Body of pancreas (tissue), 4 donors: Measurements from ENCODE around the gene COL6A1. TPM values are rescaled to one million over a fixed set of nuclear protein-coding genes. Genes with fewer than 3 reads are reported as not detected.
A peak's percentile ranks its signal among the peaks of the same experiment; 100 is the strongest.
"Not testable (repeated sequence)": the region's sequence is repeated elsewhere in the genome, so short reads cannot be mapped to it uniquely, and the experiment has no call there.

Experiments
- ATAC-seq: fragments of 150-250 bp; one replicate; pipeline ENCODE4 v1.9.1; 2016
- DNase-seq, 4 donors: peaks; one replicate each; pipeline ENCODE4 v3.0.0-alpha.2; 2019
- H3K27ac ChIP-seq, 4 donors: fragments of 200-600 bp; sonication (generic); 1 replicate in 3 of 4; 2 replicates in 1 of 4; pipeline versions ENCODE4 v1.5.1 to v1.6.1; 2016 to 2019; ENCODE audit warnings: mild to moderate bottlenecking in 1 of 4, mixed read lengths in 1 of 4, moderate library complexity in 1 of 4
- H3K27me3 ChIP-seq, 2 donors: fragments of 200-600 bp; sonication (generic); one replicate each; pipeline ENCODE4 v1.6.0; 2016; ENCODE audit warnings: mild to moderate bottlenecking in 1 of 2
- H3K36me3 ChIP-seq, 2 donors: fragments of 200-600 bp; sonication (generic); replicated peaks in 1 of 2; 2 replicates each; pipeline ENCODE4 v1.5.1; 2016; ENCODE audit warnings: low read depth in 2 of 2; ENCODE audit not compliant: insufficient read depth in 1 of 2
- H3K4me1 ChIP-seq: fragments of 200-600 bp; sonication (generic); one replicate; pipeline ENCODE4 v1.6.0; 2016
- H3K4me3 ChIP-seq, 2 donors: fragments of 200-600 bp; sonication (generic); 1 replicate in 1 of 2; 2 replicates in 1 of 2; pipeline ENCODE4 v1.5.1; 2016 to 2019
- H3K9me3 ChIP-seq, 3 donors: fragments of 200-600 bp; sonication (generic); 1 replicate in 2 of 3; 2 replicates in 1 of 3; pipeline ENCODE4 v1.5.1; 2016
- POLR2A ChIP-seq, 3 donors: fragments of 450-650 bp; IDR thresholded peaks; one replicate each; pipeline ENCODE4 v1.6.1; 2016; ENCODE audit warnings: antibody characterized with exemption in 3 of 3, mild to moderate bottlenecking in 2 of 3
- WGBS, 2 donors: methylation state at CpG; one replicate each; pipeline ENCODE4 v1.1.5; 2017; 5-methylcytosine and 5-hydroxymethylcytosine counted together
- intact Hi-C: fragments of 100-400 bp; cut with DNase I; formaldehyde crosslinking; loops from one replicate; pipeline ENCODE4 v1.15.1; 2023
- total RNA-seq, 2 donors: library from RNA; depleted of rRNA; stranded (reverse); fragments of >200 nt; gene quantifications; one replicate each; pipeline ENCODE4 v1.1.0, GENCODE V29; 2016
- TF ChIP-seq, protein P1 (sequence below), 7 experiments: fragments of 450-650 bp in 4 of 7; fragments of 200-600 bp in 3 of 7; sonication (generic) in 3 of 7; IDR thresholded peaks; one replicate each; pipeline ENCODE4 v1.5.1; 2016 to 2019; ENCODE audit warnings: antibody characterized with exemption in 7 of 7

Gene COL6A1
- total RNA-seq, 2 donors from 2014 or later = 112 to 314 TPM

DNA sequence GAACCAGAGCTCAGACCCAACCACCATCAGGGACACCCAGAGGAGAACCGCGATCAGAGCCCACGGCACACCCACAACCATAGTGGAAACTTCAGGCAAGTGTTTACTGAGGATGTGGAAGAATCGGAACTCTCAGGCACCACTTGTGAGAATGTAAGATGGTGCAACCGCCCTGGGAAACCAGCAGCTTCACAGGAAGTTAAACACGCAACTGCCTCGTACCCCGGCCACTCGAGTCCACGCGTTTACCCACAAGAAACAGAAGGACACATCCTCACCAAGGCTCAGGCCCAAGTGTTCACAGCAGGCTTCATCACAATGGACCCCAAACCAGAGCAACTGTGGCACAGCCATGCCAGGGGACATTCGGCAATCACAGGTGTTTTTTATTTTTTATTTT is 64.9 kb downstream of the COL6A1 start:
- DNase-seq (peak in 1 of 4 donors; percentile 1), ATAC-seq (no peak)
- intact Hi-C loops = no loop called here
- Histone ChIP-seq H3K27ac (no peak overlapping the region), H3K27me3 (no peaks in the 10 kb centered on the region), H3K9me3 (no peaks in the 10 kb centered on the region), H3K4me1 (no peaks in the 10 kb centered on the region), H3K4me3 (no peak overlapping the region), H3K36me3 (no peaks in the 10 kb centered on the region)
- TF ChIP-seq POLR2A (IDR thresholded peaks at IDR 0.05) = no peak
- TF ChIP-seq, protein P1, sequence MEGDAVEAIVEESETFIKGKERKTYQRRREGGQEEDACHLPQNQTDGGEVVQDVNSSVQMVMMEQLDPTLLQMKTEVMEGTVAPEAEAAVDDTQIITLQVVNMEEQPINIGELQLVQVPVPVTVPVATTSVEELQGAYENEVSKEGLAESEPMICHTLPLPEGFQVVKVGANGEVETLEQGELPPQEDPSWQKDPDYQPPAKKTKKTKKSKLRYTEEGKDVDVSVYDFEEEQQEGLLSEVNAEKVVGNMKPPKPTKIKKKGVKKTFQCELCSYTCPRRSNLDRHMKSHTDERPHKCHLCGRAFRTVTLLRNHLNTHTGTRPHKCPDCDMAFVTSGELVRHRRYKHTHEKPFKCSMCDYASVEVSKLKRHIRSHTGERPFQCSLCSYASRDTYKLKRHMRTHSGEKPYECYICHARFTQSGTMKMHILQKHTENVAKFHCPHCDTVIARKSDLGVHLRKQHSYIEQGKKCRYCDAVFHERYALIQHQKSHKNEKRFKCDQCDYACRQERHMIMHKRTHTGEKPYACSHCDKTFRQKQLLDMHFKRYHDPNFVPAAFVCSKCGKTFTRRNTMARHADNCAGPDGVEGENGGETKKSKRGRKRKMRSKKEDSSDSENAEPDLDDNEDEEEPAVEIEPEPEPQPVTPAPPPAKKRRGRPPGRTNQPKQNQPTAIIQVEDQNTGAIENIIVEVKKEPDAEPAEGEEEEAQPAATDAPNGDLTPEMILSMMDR (IDR thresholded peaks at IDR 0.05) = no peak
- 75 to 81% methylated on average over 12 of the region's 12 CpGs for WGBS, 2 donors

DNA sequence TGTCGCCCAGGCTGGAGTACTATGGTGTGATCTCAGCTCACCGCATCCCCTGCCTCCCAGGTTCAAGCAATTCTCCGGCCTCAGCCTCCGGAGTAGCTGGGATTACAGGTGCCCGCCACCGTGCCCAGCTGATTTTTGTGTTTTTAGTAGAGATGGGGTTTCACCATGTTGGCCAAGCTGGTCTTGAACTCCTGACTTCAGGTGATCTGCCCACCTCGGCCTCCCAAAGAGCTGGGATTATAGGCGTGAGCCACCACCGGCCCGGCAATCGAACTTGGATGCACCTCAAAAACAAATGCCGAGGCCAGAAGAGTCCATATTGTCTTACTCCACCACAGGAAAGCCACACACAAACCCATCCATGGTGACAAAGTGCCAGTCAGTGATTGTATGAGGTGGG is 65.3 kb downstream of the COL6A1 start:
- intact Hi-C loops, H3K9me3 ChIP-seq, H3K4me1 ChIP-seq, H3K36me3 ChIP-seq, DNase-seq, H3K27me3 ChIP-seq, H3K27ac ChIP-seq, H3K4me3 ChIP-seq, ATAC-seq: not testable (repeated sequence)
- 81 to 89% methylated on average over 11 to 12 of the region's 12 CpGs for WGBS, 2 donors

DNA sequence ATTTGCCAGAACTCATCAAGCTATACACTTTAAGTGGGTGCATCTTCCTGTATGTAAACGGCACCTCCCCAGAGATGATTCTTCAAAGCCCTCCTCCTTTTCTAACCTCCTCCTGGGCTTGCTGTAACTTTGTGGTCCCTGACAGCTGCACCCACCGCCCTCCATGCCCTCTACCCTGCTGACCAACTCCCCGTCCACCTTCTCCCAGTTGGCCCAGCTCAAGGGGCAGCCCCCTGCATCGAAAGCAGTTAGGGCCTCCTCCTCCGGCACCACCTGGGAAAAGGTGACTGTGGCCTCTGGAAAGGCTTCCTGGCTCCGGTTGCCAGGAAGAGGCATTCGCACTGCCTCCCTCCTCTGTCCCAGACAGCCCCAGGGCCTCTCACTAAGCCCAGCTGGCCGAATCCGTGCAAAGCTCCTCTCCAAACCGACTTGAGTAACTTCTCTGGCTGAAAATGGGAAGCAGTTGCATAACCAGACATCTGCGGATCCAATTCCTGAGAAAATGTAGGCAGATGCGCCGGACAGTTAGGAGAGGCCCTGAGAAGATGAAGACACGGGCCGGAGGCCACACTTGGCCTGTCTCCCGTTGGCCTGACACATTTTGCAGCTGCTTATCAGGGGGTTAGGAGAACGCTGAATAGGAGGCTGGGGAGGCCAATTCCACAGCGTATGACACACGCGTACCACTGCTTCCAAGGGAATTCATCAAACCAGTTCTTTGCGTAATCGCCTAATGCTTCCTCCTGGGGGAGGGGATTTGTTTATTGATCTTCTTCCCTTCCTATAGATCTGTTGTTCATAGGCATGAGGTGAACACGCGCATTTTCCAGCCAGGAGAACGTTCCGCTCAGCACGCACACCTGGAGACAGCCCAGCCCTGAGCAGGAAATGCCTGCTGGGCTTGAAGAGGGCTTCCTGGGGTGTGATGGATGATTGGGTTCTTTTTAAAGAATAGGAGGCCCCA is 67.6 kb downstream of the COL6A1 start:
- WGBS, 2 donors = 36 to 41% methylated on average over 19 to 27 of the region's 27 CpGs
- Histone ChIP-seq H3K36me3 (no peaks in the 10 kb centered on the region), H3K4me3 (no peak overlapping the region), H3K27me3 (no peaks in the 10 kb centered on the region), H3K4me1 (no peaks in the 10 kb centered on the region), H3K27ac (peak overlapping the region in 2 of 4 donors; percentile 42 to 50), H3K9me3 (no peaks in the 10 kb centered on the region)
- peak; percentile 37 to 70 (median 56) for DNase-seq
- ATAC-seq = peak; percentile 80
- TF ChIP-seq, protein P1 (IDR thresholded peaks at IDR 0.05) = no peak
- TF ChIP-seq POLR2A (IDR thresholded peaks at IDR 0.05) = no peak
- intact Hi-C loops = no loop called here

DNA sequence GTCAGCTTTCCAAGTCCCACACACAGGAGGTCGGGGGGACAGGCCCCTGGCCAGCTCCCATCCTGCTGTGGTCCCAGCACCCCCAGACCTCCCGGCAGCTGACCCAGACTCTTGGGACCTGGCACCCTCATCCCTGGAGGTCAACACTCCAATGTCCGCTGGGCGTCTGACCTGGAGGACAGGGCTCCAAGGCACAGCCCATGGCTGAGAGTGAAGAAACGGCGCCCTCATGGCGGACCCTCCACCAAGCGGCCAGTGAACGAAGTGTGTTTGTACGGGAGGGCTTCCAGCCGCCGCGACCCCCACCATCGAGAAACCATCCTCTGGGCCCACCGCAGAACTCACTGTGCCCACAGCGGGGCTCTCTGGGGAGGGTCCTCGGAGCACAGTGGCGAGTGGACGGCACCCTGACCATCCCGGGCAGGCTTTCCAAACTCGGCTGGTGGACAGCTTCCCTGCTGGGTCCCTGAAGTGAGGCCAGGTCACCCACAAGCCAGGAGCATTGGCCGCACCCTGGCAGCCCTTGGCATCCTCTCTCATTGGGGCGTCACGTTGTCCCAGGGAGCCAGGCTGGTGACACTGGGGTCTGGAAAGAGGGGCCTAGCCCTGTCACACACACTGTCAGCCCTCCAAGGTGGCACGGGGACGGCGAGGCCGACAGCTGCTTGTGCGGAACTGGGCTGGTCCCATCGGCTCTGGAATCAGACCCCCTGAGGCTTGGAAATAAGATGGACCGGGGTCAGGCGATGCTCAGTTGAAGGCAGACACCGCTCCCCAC is 68.5 kb downstream of the COL6A1 start:
- H3K27ac ChIP-seq = peak overlapping the region in 2 of 4 donors; percentile 42 to 50
- no peak for DNase-seq
- ATAC-seq = no peak
- no peaks in the 10 kb centered on the region for H3K9me3 ChIP-seq
- no peak overlapping the region for H3K4me3 ChIP-seq
- H3K4me1 ChIP-seq = no peaks in the 10 kb centered on the region
- H3K36me3 ChIP-seq = no peaks in the 10 kb centered on the region
- H3K27me3 ChIP-seq = no peaks in the 10 kb centered on the region
- TF ChIP-seq, protein P1 (IDR thresholded peaks at IDR 0.05) = no peak
- no peak for TF ChIP-seq POLR2A (IDR thresholded peaks at IDR 0.05)
- intact Hi-C loops = no loop called here
- WGBS, 2 donors = 77 to 85% methylated on average over 10 to 32 of the region's 33 CpGs
